HG03095 (cell line): Measurements from ENCODE around the gene ZPR1.
"Not testable (repeated sequence)": the region's sequence is repeated elsewhere in the genome, so short reads cannot be mapped to it uniquely, and the experiment has no call there.

Experiments
- ATAC-seq: cut with Tn5 transposase; IDR thresholded peaks from one replicate; pipeline ENCODE4 v1.9.1; 2021; ENCODE audit warnings: moderate library complexity; ENCODE audit not compliant: unreplicated experiment

ZPR1 gene

GRCh38 chr11:116762132-116762531 lies 25.7 kb downstream of the ZPR1 start:
- ATAC-seq, result no peak

DNA sequence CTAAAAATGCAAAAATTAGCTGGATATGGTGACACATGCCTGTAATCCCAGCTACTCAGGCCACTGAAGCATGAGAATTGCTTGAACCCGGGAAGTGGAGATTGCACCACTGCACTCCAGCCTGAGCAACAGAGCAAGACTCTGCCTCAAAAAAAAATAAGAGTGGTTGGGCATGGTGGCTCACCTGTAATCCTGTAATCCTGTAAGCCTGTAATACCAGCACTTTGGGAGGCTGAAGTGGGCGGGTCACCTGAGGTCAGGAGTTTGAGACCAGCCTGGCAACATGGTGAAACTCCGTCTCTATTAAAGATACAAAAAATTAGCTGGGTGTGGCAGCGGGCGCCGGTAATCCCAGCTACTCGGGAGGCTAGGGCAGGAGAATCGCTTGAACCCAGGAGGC lies 31.8 kb downstream of the ZPR1 start:
- ATAC-seq, result not testable (repeated sequence)

- no peak for ATAC-seq
Measured at GRCh38 chr11:116750070-116750718, 37.6 kb downstream of the ZPR1 start.

DNA sequence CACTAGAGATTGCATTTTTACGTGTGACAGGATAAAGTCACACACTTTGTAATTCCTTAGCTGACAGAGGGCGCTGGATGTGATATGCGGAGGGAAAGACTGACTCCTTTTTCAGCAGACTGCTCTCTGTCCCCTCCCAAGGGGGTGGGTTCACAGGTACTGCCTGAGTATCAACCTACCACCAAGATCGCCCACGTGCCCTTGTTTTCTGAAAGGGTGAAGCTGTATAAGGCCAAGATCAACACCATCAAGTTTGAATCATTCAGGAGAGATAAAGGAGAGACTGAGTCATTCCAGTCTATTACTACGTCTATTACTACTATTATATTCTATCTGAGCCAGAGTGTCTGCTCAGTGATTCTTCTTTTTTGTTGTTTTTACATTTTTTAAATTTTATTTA lies 45.7 kb downstream of the ZPR1 start:
- no peak for ATAC-seq

GRCh38 chr11:116740741-116741140 lies 47.1 kb downstream of the ZPR1 start:
- no peak for ATAC-seq

DNA sequence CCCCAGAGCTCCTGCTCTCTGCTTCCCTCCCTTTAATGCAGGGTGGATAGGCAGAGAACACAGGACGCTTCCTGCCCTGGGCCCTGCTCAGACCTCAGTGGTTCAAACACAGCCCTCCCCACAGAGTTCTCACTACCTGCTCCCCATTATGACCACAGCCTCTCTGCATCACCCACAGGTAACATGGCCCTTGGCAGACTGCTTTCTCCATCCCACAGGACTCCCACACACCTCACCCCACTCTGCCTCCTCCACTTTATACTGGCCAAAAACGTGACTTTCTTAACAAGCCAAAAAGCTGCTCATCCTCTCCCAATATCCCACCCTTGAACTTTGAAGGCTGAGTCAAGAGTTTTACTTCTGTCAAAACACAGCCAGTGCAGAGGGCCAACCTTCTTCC lies 48.8 kb downstream of the ZPR1 start:
- ATAC-seq, result no peak

GRCh38 chr11:116736763-116737162 lies 51.1 kb downstream of the ZPR1 start:
- ATAC-seq, result no peak

GRCh38 chr11:116733969-116734508 lies 53.8 kb downstream of the ZPR1 start:
- ATAC-seq, result no peak

GRCh38 chr11:116733043-116733755 lies 54.6 kb downstream of the ZPR1 start:
- ATAC-seq, result peak; percentile 41

- ATAC-seq, result peak; percentile 64
Measured at GRCh38 chr11:116732271-116733042, 55.4 kb downstream of the ZPR1 start.

DNA sequence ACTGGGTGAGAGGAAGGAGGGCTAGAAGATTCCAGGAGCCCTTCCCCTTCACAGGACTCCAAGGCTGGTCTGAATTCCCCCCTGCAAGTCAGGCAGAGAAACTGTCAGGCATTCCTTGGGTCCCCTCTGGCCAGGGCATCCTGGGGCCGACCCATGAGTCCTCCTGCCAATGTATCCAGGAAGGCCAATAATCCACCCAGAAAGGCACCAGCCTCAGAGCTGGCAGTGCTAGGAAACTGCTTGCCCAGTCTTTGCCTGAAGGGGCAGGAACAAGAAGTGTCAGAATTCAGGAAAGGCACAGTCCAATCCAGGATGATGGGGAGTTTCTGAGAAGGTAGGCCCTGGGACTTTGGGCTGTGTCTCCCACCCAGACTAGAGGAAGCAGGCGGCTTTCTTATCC lies 56.0 kb downstream of the ZPR1 start:
- no peak for ATAC-seq

DNA sequence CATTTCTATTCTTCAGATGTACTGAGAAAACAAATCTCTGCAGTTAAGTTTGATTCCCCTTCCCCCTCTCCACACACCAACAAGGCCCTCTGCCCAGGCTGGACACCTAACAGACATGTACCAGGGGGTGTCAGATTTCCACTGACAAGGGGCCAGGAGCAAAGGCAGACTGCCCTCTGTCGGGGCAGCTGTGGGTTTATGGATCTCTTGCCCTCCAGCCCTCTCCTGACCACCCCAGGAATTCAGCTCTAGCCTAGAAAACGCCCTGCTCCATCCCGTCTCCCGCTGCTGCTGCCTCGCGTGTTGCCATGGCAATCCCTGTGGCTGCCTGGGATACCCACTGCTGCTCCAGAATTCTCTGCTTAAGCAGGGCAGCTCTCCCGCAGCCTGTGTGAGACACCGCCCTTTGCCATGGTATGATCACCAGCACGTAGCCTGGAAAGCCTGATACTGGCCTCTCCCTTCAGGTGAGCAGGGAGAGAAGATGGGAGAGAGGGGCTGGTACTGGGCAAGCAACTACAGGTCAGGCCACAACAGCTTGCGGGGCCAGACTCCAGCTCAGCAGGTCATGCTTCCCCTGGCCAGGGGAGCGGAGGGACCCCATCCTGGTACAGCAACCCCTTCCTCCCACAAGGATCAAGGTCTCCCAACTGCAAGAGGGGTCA lies 56.6 kb downstream of the ZPR1 start:
- no peak for ATAC-seq

DNA sequence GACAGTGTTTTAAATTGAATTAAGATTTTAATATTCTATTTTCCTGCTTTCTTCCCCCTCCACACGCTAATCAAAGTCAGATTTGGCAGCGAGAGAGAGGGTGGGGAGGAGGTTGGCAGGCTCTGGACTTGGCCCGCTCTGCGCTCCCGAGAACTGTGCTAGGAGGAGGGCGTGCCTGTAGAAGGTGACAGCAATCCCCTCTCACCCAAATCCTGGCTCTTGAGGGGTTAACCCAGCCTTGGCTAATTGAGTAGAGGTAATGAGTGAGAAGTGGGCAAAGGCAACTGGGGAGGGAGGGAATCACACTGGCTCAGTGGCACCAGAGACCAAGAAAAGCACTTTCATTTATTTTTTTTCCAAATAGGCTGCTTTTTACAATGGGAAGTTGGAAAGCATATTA lies 57.2 kb downstream of the ZPR1 start:
- ATAC-seq, result no peak

- ATAC-seq, result no peak
Measured at GRCh38 chr11:116730241-116730561, 57.6 kb downstream of the ZPR1 start.

DNA sequence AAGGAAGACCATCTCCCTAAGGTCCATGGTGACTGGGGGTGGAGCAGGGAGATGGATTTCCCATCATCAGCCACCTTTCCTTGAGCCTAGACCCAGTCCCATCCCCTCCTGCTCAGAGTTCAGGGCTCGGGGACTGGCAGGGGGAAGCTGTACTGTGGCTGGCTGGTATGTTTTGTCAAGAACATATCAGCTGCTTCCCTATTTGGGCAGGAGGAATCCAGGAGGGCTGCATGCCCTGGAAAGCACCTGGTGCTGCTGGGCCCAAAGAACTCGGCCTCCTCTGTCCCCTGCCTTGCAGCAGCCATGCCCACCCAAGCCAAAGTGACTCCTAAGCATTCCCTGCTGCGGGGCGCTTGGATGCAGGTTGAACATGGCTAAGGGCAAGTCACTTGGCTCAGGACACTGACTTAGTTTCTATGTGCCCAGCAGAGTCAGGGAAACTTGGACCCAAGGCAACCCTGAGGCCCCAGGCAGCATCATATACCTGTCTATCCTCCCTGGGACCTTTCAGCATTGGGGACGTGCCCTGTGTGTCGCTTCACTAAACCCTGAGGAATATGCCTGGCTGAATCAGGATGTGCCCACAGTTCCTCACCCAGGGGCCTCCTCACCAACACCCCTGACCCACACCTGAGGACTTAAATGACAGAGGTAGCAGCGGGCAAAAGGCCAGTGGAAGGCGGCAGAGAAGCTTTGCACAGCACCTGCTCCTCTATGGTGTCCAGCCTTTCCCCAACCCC lies 58.2 kb downstream of the ZPR1 start:
- ATAC-seq, result no peak

- no peak for ATAC-seq
Measured at GRCh38 chr11:116727990-116728389, 59.8 kb downstream of the ZPR1 start.

DNA sequence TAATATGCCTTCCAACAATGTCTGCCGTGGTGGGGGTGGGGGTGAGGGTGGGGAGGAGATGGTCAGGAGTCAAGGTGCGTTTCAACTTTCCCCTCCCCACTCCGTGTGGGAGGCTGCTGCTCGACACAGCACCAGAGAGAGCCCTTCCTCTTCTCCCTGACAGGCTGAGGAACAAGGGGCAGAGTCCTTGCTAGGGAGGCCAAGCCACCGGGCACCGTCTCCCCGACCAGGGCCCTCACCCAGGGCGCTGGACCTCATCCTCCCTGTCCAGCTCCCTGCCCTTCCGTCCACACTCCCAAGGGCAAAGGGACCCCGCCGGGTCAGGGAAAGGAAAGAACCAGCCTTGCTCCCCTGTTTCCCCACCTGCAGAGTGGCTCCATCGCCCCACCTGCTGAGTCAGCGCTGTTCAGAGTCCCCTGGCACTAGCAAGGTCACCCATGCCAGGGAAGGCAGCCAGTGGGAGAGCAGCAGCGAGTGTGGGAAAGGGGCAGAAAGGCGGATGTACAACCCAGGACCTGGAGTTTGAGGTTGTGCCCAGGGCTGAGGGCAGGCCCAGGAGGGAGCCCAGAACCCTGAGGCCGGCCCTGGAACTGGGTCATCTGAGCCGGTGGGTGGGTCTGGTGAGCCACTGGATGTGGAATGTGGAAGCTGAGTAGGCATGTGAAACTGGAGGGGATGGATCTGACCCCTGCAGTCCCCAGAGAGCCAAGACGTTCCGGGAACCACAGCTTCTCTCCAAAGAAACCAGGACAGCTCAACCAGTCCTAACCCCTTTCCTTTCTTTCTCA lies 62.2 kb downstream of the ZPR1 start:
- ATAC-seq, result no peak

DNA sequence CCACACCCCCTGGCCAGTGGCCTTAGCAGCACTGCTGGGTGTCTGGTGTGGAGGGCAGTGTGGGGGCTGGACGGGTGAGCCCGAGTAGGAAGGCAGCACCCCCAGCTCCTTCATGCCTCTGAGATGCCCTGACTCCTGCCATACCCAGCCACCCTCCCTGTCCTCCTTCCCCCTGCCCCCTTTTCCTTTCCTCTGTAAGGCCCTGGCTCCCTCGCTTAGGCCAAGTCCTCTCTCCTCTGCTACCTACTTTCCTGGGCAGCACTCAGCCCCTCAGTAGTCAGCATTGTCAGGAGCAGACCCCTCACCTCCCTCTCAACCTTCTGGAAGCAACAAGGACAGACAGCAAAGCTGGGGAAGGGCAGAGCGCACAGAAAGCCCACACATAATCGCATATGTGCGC lies 63.0 kb downstream of the ZPR1 start:
- ATAC-seq, result no peak
